Astrocyte of the spinal cord (primary cell): ENCODE data around the gene A3GALT2.

Experiments used
- DNase-seq: peaks from one replicate; pipeline ENCODE4 v3.0.0; 2011; ENCODE audit warnings: low read depth, low spot score
- H3K4me3 ChIP-seq: 2 replicates; pipeline ENCODE4 v1.5.1; 2011; ENCODE audit warnings: low read depth, mild to moderate bottlenecking, low read length, moderate library complexity
- CTCF ChIP-seq: IDR thresholded peaks from 2 replicates; pipeline ENCODE4 v1.5.1; 2012; ENCODE audit warnings: low read depth, mild to moderate bottlenecking, low read length, inconsistent platforms
- in situ Hi-C: cut with HindIII; loops from 2 replicates; pipeline ENCODE4 v1.10.0; 2017; ENCODE audit warnings: low sequenced_read_pairs

The A3GALT2 gene

DNA sequence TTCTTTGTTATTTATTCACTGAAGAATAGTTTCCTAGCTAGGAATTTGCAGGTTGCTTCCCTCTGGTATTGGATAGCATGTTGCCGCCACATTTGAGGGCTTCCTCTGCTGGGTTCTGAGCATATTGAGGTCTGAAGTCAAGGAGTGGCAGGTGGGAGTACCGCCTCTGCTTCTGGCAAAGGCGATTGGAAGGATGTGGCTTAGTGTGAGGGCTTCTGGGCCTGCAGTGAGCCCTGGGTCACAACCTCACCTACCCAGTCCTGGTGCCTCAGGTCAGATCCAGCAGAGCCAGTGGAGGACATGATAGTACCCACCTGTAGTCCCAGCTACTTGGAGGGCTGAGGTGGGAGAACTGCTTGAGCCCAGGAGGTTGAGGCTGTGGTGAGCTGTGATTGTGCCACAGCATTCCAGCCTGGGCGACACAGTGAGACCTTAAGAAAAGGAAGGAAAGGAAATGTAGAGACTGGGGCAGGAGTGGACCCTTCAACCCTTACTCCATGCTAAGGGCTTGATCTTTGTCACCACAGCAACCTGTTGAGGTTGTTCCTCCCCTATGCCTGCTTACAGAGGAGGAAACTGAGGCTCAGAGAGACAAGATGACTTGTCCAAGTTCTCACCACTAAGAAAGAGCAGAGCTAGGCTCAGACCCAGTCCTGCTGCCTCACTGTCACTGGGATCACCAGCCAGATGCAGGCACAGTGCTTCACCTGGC is 22.8 kb downstream of the A3GALT2 start:
- TF ChIP-seq CTCF, result no peak

GRCh38 chr1:33296824-33297223 is 24.1 kb downstream of the A3GALT2 start:
- DNase-seq, result no peak
- in situ Hi-C loops, result no loop called here
- TF ChIP-seq CTCF, result no peak
- H3K4me3 ChIP-seq, result no peak overlapping the region

More for the DNA sequence above, 22.8 kb downstream of the A3GALT2 start:
- no peak for DNase-seq
- H3K4me3 ChIP-seq, result no peak overlapping the region
- in situ Hi-C loops, result no loop called here

GRCh38 chr1:33296082-33296458 is 24.8 kb downstream of the A3GALT2 start:
- no peak for TF ChIP-seq CTCF
- in situ Hi-C loops, result no loop called here
- no peak overlapping the region for H3K4me3 ChIP-seq
- DNase-seq, result no peak

GRCh38 chr1:33295450-33296081 is 25.3 kb downstream of the A3GALT2 start:
- no peak overlapping the region for H3K4me3 ChIP-seq
- in situ Hi-C loops, result no loop called here
- TF ChIP-seq CTCF, result peak; percentile 97
- DNase-seq, result peak; percentile 75

- H3K4me3 ChIP-seq, result no peak overlapping the region
- TF ChIP-seq CTCF, result no peak
- in situ Hi-C loops, result no loop called here
- DNase-seq, result no peak
Measured at GRCh38 chr1:33295023-33295422, 25.9 kb downstream of the A3GALT2 start.

DNA sequence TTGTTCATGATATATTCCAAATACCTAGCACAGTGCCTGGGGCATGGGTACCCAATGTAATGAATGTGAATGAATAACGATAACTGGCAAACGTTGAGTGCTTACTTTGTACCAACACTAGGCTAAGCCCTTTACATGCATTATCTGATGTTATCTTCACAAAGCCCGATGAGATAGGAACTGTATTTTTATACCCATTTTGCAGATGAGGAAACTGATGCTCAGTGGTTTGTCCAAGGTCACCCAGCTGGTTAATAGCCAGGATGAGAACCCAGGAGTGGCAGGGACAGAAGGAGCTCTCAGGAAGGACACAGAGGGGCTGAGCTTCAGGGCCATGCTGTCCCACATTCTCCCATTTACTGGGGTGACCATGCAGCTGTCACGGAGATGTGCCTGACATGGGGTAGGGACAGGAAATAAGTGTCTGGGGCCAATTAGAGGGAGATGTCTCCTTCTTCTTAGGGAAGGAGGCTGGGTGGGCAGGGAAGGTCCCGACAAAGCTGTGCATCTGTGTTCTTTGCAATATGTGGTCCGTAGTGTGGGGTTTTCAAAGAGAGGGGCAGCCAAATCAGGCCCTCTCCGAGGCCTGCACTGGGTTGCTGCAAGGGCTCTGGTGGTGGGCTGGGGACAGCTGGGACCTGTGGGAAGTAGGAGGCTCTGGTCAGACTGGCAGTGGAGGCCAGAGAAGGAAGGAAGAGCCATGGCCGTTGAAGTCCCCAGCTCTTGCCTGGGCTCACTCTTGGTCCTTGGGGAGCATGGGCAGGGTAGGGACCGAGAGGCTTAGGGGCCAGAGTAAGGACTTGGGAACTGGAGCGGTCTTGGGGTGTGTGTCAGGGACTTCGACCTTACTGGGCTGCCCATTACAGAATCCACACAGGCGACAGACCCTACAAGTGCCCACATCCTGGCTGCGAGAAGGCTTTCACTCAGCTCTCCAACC is 26.6 kb downstream of the A3GALT2 start:
- TF ChIP-seq CTCF, result no peak
- no peak overlapping the region for H3K4me3 ChIP-seq
- DNase-seq, result no peak
- in situ Hi-C loops, result no loop called here
